Glutamatergic neuron (in vitro differentiated cells): ENCODE measurements around the gene CTNND1. TPM values are rescaled to one million over a fixed set of nuclear protein-coding genes. Genes with fewer than 3 reads are reported as not detected.
A peak's percentile ranks its signal among the peaks of the same experiment; 100 is the strongest.
"Not testable (repeated sequence)": the region's sequence is repeated elsewhere in the genome, so short reads cannot be mapped to it uniquely, and the experiment has no call there.

Experiments
- DNase-seq: peaks from one replicate; pipeline ENCODE4 v3.0.0; 2022
- H3K27ac Mint-ChIP-seq: one replicate; pipeline ENCODE4 v1.8.0; 2020; ENCODE audit warnings: mild to moderate bottlenecking, mixed read lengths, inconsistent platforms; ENCODE audit not compliant: unreplicated experiment
- H3K27me3 Mint-ChIP-seq: one replicate; pipeline ENCODE4 v1.8.0; 2020; ENCODE audit warnings: mild to moderate bottlenecking, moderate library complexity, mixed read lengths, inconsistent platforms; ENCODE audit not compliant: unreplicated experiment
- H3K36me3 Mint-ChIP-seq: one replicate; pipeline ENCODE4 v1.8.0; 2020; ENCODE audit warnings: mild to moderate bottlenecking, mixed read lengths, inconsistent platforms; ENCODE audit not compliant: unreplicated experiment
- H3K4me1 Mint-ChIP-seq: one replicate; pipeline ENCODE4 v1.8.0; 2020; ENCODE audit warnings: mild to moderate bottlenecking, low read depth, mixed read lengths, inconsistent platforms; ENCODE audit not compliant: unreplicated experiment
- H3K4me3 Mint-ChIP-seq: one replicate; pipeline ENCODE4 v1.8.0; 2020; ENCODE audit warnings: mild to moderate bottlenecking, mixed read lengths, inconsistent platforms; ENCODE audit not compliant: unreplicated experiment
- H3K9me3 Mint-ChIP-seq: one replicate; pipeline ENCODE4 v1.8.0; 2020; ENCODE audit warnings: mild to moderate bottlenecking, moderate library complexity, mixed read lengths, inconsistent platforms; ENCODE audit not compliant: unreplicated experiment
- CTCF ChIP-seq: fragments of 200-600 bp; sonication (generic); IDR thresholded peaks from one replicate; pipeline ENCODE4 v1.5.0; 2021; ENCODE audit not compliant: partially characterized antibody, unreplicated experiment
- long read RNA-seq: library from polyadenylated mRNA; unstranded; transcript quantifications from one replicate; pipeline ENCODE4 v2.0.0, GENCODE V29; 2020; ENCODE audit not compliant: unreplicated experiment
- total RNA-seq: library from RNA; stranded (reverse); fragmentation: NEBNext Ultra II Directional; extraction: Animal tissue kit (Norgen Biotek cat#: 25700); gene quantifications from one replicate; pipeline ENCODE4 v1.2.1, GENCODE V29; 2021; ENCODE audit not compliant: unreplicated experiment

The CTNND1 gene
- total RNA-seq, result 344 TPM
- long read RNA-seq, partial matches to known transcripts, result 1 of 3 reads
- long read RNA-seq, other reads (novel, unspliced or antisense), result 2 of 3 reads

GRCh38 chr11:57761301-57762234, at the start of gene CTNND1:
CTNND1 (plus strand) TSS chr11:57761802; CDS start chr11:57791479, 29,677 bp downstream.
- Mint-ChIP-seq H3K36me3 (no peaks in the 10 kb centered on the region), H3K4me3 (peak within 1 kb of the TSS; percentile 96), H3K27me3 (peaks cover 6% of the 10 kb centered on the region), H3K9me3 (peaks cover 14% of the 10 kb centered on the region), H3K27ac (peak within 1 kb of the TSS; percentile 99), H3K4me1 (peaks cover 9% of the 10 kb centered on the region)
- no peak for TF ChIP-seq CTCF
- DNase-seq, result peak; percentile 76

- Mint-ChIP-seq H3K4me1 (peaks cover 16% of the 10 kb centered on the region), H3K27me3 (peaks cover 2% of the 10 kb centered on the region), H3K27ac (peak within 1 kb of the TSS; percentile 95), H3K36me3 (no peaks in the 10 kb centered on the region), H3K9me3 (peaks cover 2% of the 10 kb centered on the region), H3K4me3 (peak within 1 kb of the TSS; percentile 99)
- DNase-seq, result peak; percentile 89
- TF ChIP-seq CTCF, result no peak
These were observed 49.1 kb upstream of the CTNND1 start, which contains the start of gene TMX2 for GRCh38 chr11:57712256-57713150. TMX2 (plus strand) TSS chr11:57712593; CDS start chr11:57712619, 26 bp downstream.

- peaks cover 2% of the 10 kb centered on the region for H3K9me3 Mint-ChIP-seq
- peaks cover 16% of the 10 kb centered on the region for H3K4me1 Mint-ChIP-seq
- no peak for TF ChIP-seq CTCF
- peak overlapping the region; percentile 99 for H3K4me3 Mint-ChIP-seq
- DNase-seq, result no peak
- H3K36me3 Mint-ChIP-seq, result peaks cover 8% of the 10 kb centered on the region
- H3K27me3 Mint-ChIP-seq, result peaks cover 2% of the 10 kb centered on the region
- H3K27ac Mint-ChIP-seq, result peak overlapping the region; percentile 95
These were observed 47.8 kb upstream of the CTNND1 start for GRCh38 chr11:57713835-57714234.

- H3K4me1 Mint-ChIP-seq, result peaks cover 10% of the 10 kb centered on the region
- not testable (repeated sequence) for H3K27ac Mint-ChIP-seq, H3K9me3 Mint-ChIP-seq, DNase-seq, H3K36me3 Mint-ChIP-seq, H3K4me3 Mint-ChIP-seq, H3K27me3 Mint-ChIP-seq
These were observed 44.9 kb upstream of the CTNND1 start for GRCh38 chr11:57716726-57717125.

GRCh38 chr11:57727185-57727584, 34.4 kb upstream of the CTNND1 start:
- H3K36me3 Mint-ChIP-seq, result no peaks in the 10 kb centered on the region
- H3K27me3 Mint-ChIP-seq, result no peaks in the 10 kb centered on the region
- no peak for TF ChIP-seq CTCF
- H3K4me1 Mint-ChIP-seq, result peaks cover 4% of the 10 kb centered on the region
- no peak overlapping the region for H3K4me3 Mint-ChIP-seq
- DNase-seq, result no peak
- H3K9me3 Mint-ChIP-seq, result peaks cover 2% of the 10 kb centered on the region
- H3K27ac Mint-ChIP-seq, result no peak overlapping the region
